ENCODE data around the gene NFKBIA.

Gene NFKBIA

DNA sequence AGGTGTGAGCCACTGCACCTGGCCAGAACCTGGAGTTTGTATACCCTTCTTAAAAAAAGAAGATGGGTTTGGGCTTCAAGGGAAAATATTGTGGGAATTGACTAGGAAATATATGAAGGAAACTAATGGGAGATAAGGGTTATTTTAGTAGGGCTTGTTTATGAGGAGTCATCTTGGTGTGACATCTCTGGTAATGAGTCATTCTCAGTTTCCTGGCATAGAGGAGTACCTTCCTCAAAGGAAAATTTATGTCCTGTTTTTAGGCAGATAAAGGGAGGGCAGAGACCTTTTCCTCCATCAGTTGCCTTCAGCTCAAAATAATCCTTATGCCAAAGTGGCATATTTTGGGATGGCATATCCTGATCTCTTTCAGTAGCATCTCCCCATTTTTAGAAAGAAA lies 30.6 kb upstream of the NFKBIA start:
- ChIA-PET CTCF (no interaction called here), POLR2A (no interaction called here)
- H3K9me3 ChIP-seq (ENCODE audit: control extremely low read depth in 1 of 5, control insufficient read depth in 4 of 5, insufficient read depth in 2 of 5, low read depth in 1 of 5, low read length in 4 of 5) = peaks cover 0 to 7% (median 0%) of the 10 kb centered on the region in 5 experiments
- no peaks in the 10 kb centered on the region for H3K27me3 ChIP-seq (replicated peaks in 2 of 5; ENCODE audit: control insufficient read depth in 4 of 5, insufficient read depth in 5 of 5, low read length in 4 of 5)
- DNase-seq = no peak
- no peak overlapping the region for H3K4me3 ChIP-seq (ENCODE audit: control insufficient read depth in 1 of 7, extremely low read depth in 1 of 7, insufficient read depth in 4 of 7, low read depth in 2 of 7, low read length in 6 of 7)
- no peaks in the 10 kb centered on the region for H3K4me1 ChIP-seq (ENCODE audit: control extremely low read depth in 1 of 4, control insufficient read depth in 4 of 4, insufficient read depth in 4 of 4, low read length in 3 of 4)
- H3K36me3 ChIP-seq (ENCODE audit: control insufficient read depth in 4 of 4, insufficient read depth in 4 of 4, low read length in 3 of 4) = no peaks in the 10 kb centered on the region
- no peak overlapping the region for H3K27ac ChIP-seq (ENCODE audit: insufficient read depth in 1 of 2, low read depth in 1 of 2, low read length in 2 of 2, poor library complexity in 1 of 2, severe bottlenecking in 2 of 2)

DNA sequence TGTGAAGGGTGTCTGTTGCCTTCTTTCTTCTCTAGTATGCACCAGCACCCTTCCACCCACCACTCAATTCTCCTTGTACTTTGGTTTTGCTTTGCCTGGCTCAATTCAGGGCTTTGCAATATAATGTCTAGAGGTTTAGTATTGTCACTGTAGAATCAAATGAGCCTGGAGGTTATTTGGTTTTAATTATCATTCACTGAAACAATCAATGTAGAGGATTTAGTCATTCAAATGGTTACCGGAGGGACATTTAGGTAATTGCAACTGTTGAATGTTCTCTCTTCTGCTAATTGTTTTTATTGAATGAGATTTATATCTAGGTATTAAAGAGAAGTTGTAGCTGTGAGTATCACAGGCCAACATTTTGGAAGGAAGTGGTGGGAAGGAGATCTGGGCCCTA lies 29.3 kb upstream of the NFKBIA start:
- CTCF ChIA-PET = interaction anchor here (0.6 kb wide), 1 partner anchor 51 kb away, joined by 3 read pairs; no protein-coding TSS in a partner anchor
- Histone ChIP-seq H3K27ac (ENCODE audit: insufficient read depth in 1 of 2, low read depth in 1 of 2, low read length in 2 of 2, poor library complexity in 1 of 2, severe bottlenecking in 2 of 2) (no peak overlapping the region), H3K27me3 (replicated peaks in 2 of 5; ENCODE audit: control insufficient read depth in 4 of 5, insufficient read depth in 5 of 5, low read length in 4 of 5) (no peaks in the 10 kb centered on the region), H3K4me3 (ENCODE audit: control insufficient read depth in 1 of 7, extremely low read depth in 1 of 7, insufficient read depth in 4 of 7, low read depth in 2 of 7, low read length in 6 of 7) (no peak overlapping the region), H3K36me3 (ENCODE audit: control insufficient read depth in 4 of 4, insufficient read depth in 4 of 4, low read length in 3 of 4) (no peaks in the 10 kb centered on the region), H3K9me3 (ENCODE audit: control extremely low read depth in 1 of 5, control insufficient read depth in 4 of 5, insufficient read depth in 2 of 5, low read depth in 1 of 5, low read length in 4 of 5) (peaks cover 0 to 7% (median 0%) of the 10 kb centered on the region in 5 experiments), H3K4me1 (ENCODE audit: control extremely low read depth in 1 of 4, control insufficient read depth in 4 of 4, insufficient read depth in 4 of 4, low read length in 3 of 4) (no peaks in the 10 kb centered on the region)
- POLR2A ChIA-PET = no interaction called here
- WGBS (ENCODE audit: insufficient coverage) = 60% methylated on average over 1 of the region's 1 CpG
- DNase-seq = no peak

DNA sequence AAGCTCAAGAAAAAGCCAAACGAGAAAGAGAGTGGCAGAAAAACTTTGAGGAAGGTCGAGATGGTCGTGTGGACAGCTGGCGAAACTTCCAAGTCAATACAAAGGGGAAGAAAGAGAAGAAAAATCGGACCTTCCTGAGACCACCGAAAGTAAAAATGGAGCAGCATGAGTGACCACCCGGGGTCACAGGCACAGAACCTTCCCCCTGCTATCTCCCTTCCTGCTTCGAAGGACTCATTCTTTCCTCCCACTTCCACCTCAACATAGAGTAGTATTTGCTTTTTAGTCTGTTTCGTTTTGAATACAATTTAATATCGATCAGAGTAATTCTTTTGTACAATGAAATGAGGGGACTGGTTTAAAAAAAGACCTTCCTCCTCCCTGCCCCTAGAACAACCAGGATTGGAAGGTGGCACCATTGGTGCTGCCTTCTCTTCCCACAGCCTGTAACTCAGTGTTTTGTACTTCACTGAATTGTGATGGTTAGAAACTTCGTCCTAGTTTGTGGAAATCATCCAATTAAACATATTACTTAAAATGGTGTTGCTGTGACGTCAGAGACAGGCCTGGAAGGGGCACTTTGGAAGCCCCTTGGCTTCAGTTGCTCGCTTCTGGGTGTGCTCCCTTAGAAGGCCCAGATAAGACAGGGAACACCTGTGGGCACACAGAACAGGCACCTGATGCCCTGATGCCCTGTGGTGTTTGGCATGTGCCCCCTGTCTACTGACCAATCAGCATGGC lies 26.1 kb upstream of the NFKBIA start:
- POLR2A ChIA-PET = no interaction called here

GRCh38 chr14:35429951-35430350 lies 25.4 kb upstream of the NFKBIA start:
- DNase-seq = no peak
- H3K36me3 ChIP-seq (ENCODE audit: control insufficient read depth in 4 of 4, insufficient read depth in 4 of 4, low read length in 3 of 4) = no peaks in the 10 kb centered on the region
- H3K4me3 ChIP-seq (ENCODE audit: control insufficient read depth in 1 of 7, extremely low read depth in 1 of 7, insufficient read depth in 4 of 7, low read depth in 2 of 7, low read length in 6 of 7) = no peak overlapping the region
- H3K4me1 ChIP-seq (ENCODE audit: control extremely low read depth in 1 of 4, control insufficient read depth in 4 of 4, insufficient read depth in 4 of 4, low read length in 3 of 4) = no peaks in the 10 kb centered on the region
- POLR2A ChIA-PET = no interaction called here
- CTCF ChIA-PET = no interaction called here
- H3K9me3 ChIP-seq (ENCODE audit: control extremely low read depth in 1 of 5, control insufficient read depth in 4 of 5, insufficient read depth in 2 of 5, low read depth in 1 of 5, low read length in 4 of 5) = no peaks in the 10 kb centered on the region
- 78% methylated on average over 3 of the region's 4 CpGs for WGBS (ENCODE audit: insufficient coverage)
- no peak overlapping the region for H3K27ac ChIP-seq (ENCODE audit: insufficient read depth in 1 of 2, low read depth in 1 of 2, low read length in 2 of 2, poor library complexity in 1 of 2, severe bottlenecking in 2 of 2)
- no peaks in the 10 kb centered on the region for H3K27me3 ChIP-seq (replicated peaks in 2 of 5; ENCODE audit: control insufficient read depth in 4 of 5, insufficient read depth in 5 of 5, low read length in 4 of 5)

More for the DNA sequence above, 26.1 kb upstream of the NFKBIA start:
- CTCF ChIA-PET = interaction anchor here (0.6 kb wide), 2 partner anchors 906 to 1105 kb away, joined by 3 read pairs; no protein-coding TSS in a partner anchor
- no peaks in the 10 kb centered on the region for H3K4me1 ChIP-seq (ENCODE audit: control extremely low read depth in 1 of 4, control insufficient read depth in 4 of 4, insufficient read depth in 4 of 4, low read length in 3 of 4)
- no peaks in the 10 kb centered on the region for H3K36me3 ChIP-seq (ENCODE audit: control insufficient read depth in 4 of 4, insufficient read depth in 4 of 4, low read length in 3 of 4)
- DNase-seq = no peak
- no peaks in the 10 kb centered on the region for H3K27me3 ChIP-seq (replicated peaks in 2 of 5; ENCODE audit: control insufficient read depth in 4 of 5, insufficient read depth in 5 of 5, low read length in 4 of 5)
- H3K9me3 ChIP-seq (ENCODE audit: control extremely low read depth in 1 of 5, control insufficient read depth in 4 of 5, insufficient read depth in 2 of 5, low read depth in 1 of 5, low read length in 4 of 5) = peaks cover 0 to 6% (median 0%) of the 10 kb centered on the region in 5 experiments
- no peak overlapping the region for H3K27ac ChIP-seq (ENCODE audit: insufficient read depth in 1 of 2, low read depth in 1 of 2, low read length in 2 of 2, poor library complexity in 1 of 2, severe bottlenecking in 2 of 2)
- H3K4me3 ChIP-seq (ENCODE audit: control insufficient read depth in 1 of 7, extremely low read depth in 1 of 7, insufficient read depth in 4 of 7, low read depth in 2 of 7, low read length in 6 of 7) = no peak overlapping the region
- WGBS (ENCODE audit: insufficient coverage) = 85% methylated on average over 8 of the region's 13 CpGs

DNA sequence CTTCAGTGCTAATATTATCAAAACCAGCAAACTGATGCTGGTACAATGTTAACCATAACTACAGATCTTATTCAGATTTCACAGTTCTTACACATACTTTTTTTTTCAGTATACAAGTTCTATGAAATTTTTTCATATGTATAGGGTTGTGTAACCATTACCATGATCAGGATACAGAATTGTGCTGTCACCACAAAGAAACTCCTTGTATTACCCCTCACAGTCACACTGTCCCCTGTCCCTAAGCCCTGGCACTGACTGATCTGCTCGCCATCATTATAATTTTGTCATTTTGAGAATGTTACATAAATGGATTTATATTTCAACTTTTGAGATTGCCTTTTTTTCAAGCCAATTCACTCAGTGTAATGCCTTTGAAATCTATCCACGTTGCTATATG lies 21.3 kb upstream of the NFKBIA start:
- no peak overlapping the region for H3K27ac ChIP-seq (ENCODE audit: insufficient read depth in 1 of 2, low read depth in 1 of 2, low read length in 2 of 2, poor library complexity in 1 of 2, severe bottlenecking in 2 of 2)
- no peak for DNase-seq
- H3K36me3 ChIP-seq (ENCODE audit: control insufficient read depth in 4 of 4, insufficient read depth in 4 of 4, low read length in 3 of 4) = no peaks in the 10 kb centered on the region
- no CpG with 5 or more reads among the region's 2 CpGs for WGBS (ENCODE audit: insufficient coverage)
- H3K9me3 ChIP-seq (ENCODE audit: control extremely low read depth in 1 of 5, control insufficient read depth in 4 of 5, insufficient read depth in 2 of 5, low read depth in 1 of 5, low read length in 4 of 5) = no peaks in the 10 kb centered on the region
- POLR2A ChIA-PET = interaction anchor here (0.6 kb wide), 1 partner anchor 805 kb away, joined by 6 read pairs; no protein-coding TSS in a partner anchor
- no peaks in the 10 kb centered on the region for H3K27me3 ChIP-seq (replicated peaks in 2 of 5; ENCODE audit: control insufficient read depth in 4 of 5, insufficient read depth in 5 of 5, low read length in 4 of 5)
- CTCF ChIA-PET = interaction anchor here (3.2 kb wide), 1 partner anchor 13 kb away, joined by 14 read pairs; no protein-coding TSS in a partner anchor
- no peaks in the 10 kb centered on the region for H3K4me1 ChIP-seq (ENCODE audit: control extremely low read depth in 1 of 4, control insufficient read depth in 4 of 4, insufficient read depth in 4 of 4, low read length in 3 of 4)
- H3K4me3 ChIP-seq (ENCODE audit: control insufficient read depth in 1 of 7, extremely low read depth in 1 of 7, insufficient read depth in 4 of 7, low read depth in 2 of 7, low read length in 6 of 7) = no peak overlapping the region

- Histone ChIP-seq H3K36me3 (ENCODE audit: control insufficient read depth in 4 of 4, insufficient read depth in 4 of 4, low read length in 3 of 4) (no peaks in the 10 kb centered on the region), H3K9me3 (ENCODE audit: control extremely low read depth in 1 of 5, control insufficient read depth in 4 of 5, insufficient read depth in 2 of 5, low read depth in 1 of 5, low read length in 4 of 5) (no peaks in the 10 kb centered on the region), H3K4me3 (ENCODE audit: control insufficient read depth in 1 of 7, extremely low read depth in 1 of 7, insufficient read depth in 4 of 7, low read depth in 2 of 7, low read length in 6 of 7) (no peak overlapping the region), H3K4me1 (ENCODE audit: control extremely low read depth in 1 of 4, control insufficient read depth in 4 of 4, insufficient read depth in 4 of 4, low read length in 3 of 4) (no peaks in the 10 kb centered on the region), H3K27me3 (replicated peaks in 2 of 5; ENCODE audit: control insufficient read depth in 4 of 5, insufficient read depth in 5 of 5, low read length in 4 of 5) (no peaks in the 10 kb centered on the region), H3K27ac (ENCODE audit: insufficient read depth in 1 of 2, low read depth in 1 of 2, low read length in 2 of 2, poor library complexity in 1 of 2, severe bottlenecking in 2 of 2) (no peak overlapping the region)
- ChIA-PET CTCF (interaction anchor here (0.7 to 16.6 kb wide), 5 partner anchors 8 to 325 kb away, joined by 3 to 213 read pairs (median 3); no protein-coding TSS in a partner anchor), POLR2A (no interaction called here)
- DNase-seq = no peak
Measured at GRCh38 chr14:35423621-35424020, 19.1 kb upstream of the NFKBIA start.

GRCh38 chr14:35420036-35420811 lies 15.7 kb upstream of the NFKBIA start:
- WGBS (ENCODE audit: insufficient coverage) = 95% methylated on average over 4 of the region's 7 CpGs
- DNase-seq = no peak
- H3K4me1 ChIP-seq (ENCODE audit: control extremely low read depth in 1 of 4, control insufficient read depth in 4 of 4, insufficient read depth in 4 of 4, low read length in 3 of 4) = peaks cover 0 to 19% (median 16%) of the 10 kb centered on the region in 4 experiments
- no peak overlapping the region for H3K4me3 ChIP-seq (ENCODE audit: control insufficient read depth in 1 of 7, extremely low read depth in 1 of 7, insufficient read depth in 4 of 7, low read depth in 2 of 7, low read length in 6 of 7)
- ChIA-PET CTCF (interaction anchor here (0.8 to 16.6 kb wide), 5 partner anchors 189 to 278 kb away, joined by 4 to 213 read pairs (median 4); no protein-coding TSS in a partner anchor), POLR2A (no interaction called here)
- no peaks in the 10 kb centered on the region for H3K36me3 ChIP-seq (ENCODE audit: control insufficient read depth in 4 of 4, insufficient read depth in 4 of 4, low read length in 3 of 4)
- H3K27me3 ChIP-seq (replicated peaks in 2 of 5; ENCODE audit: control insufficient read depth in 4 of 5, insufficient read depth in 5 of 5, low read length in 4 of 5) = no peaks in the 10 kb centered on the region
- no peak overlapping the region for H3K27ac ChIP-seq (ENCODE audit: insufficient read depth in 1 of 2, low read depth in 1 of 2, low read length in 2 of 2, poor library complexity in 1 of 2, severe bottlenecking in 2 of 2)
- no peaks in the 10 kb centered on the region for H3K9me3 ChIP-seq (ENCODE audit: control extremely low read depth in 1 of 5, control insufficient read depth in 4 of 5, insufficient read depth in 2 of 5, low read depth in 1 of 5, low read length in 4 of 5)
